Left renal cortex interstitium (tissue), 4 donors: ENCODE data around the gene ATP4B. TPM values are rescaled to one million over a fixed set of nuclear protein-coding genes. Genes with fewer than 3 reads are reported as not detected.

Experiments
- DNase-seq, 4 donors: peaks; one replicate each; pipeline ENCODE4 v3.0.0-alpha.2; 2013; ENCODE audit warnings: low read depth in 4 of 4, low spot score in 2 of 4, missing footprints in 1 of 4
- polyA plus RNA-seq, 4 donors: library from polyadenylated mRNA; unstranded; fragments of 120-200 nt; gene quantifications; one replicate each; pipeline ENCODE4 v1.2.1, GENCODE V29; 2013; ENCODE audit not compliant: insufficient read length in 4 of 4

The ATP4B gene
- polyA plus RNA-seq, 4 donors, result 0.36 to 0.82 (median 0.42) TPM

GRCh38 chr13:113643593-113643992 lies 14.4 kb downstream of the ATP4B start:
- DNase-seq, result no peak

- DNase-seq, result no peak
Observed at GRCh38 chr13:113642563-113642962, 15.4 kb downstream of the ATP4B start.

DNA sequence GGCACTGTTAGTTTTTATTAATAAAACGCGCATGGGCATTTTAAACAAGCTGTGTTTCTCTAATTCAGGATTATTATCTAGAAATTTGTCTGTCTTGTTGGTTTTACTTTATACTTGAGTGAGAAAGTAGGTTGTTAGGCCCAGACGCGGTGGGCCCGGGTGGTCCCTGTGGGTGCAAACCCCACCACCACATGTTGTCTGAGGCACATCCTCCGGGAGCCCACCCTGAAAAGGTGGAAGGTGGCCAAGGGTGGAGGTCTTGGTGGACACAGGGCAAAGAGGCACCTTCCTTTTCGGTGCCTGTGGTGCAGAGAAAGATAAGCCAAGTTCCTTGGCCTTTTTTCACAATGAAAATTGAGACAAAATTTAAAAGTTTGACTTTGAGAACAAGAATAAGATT lies 16.6 kb downstream of the ATP4B start:
- DNase-seq, result no peak

GRCh38 chr13:113639616-113640262 lies 18.3 kb downstream of the ATP4B start:
- DNase-seq, result no peak

DNA sequence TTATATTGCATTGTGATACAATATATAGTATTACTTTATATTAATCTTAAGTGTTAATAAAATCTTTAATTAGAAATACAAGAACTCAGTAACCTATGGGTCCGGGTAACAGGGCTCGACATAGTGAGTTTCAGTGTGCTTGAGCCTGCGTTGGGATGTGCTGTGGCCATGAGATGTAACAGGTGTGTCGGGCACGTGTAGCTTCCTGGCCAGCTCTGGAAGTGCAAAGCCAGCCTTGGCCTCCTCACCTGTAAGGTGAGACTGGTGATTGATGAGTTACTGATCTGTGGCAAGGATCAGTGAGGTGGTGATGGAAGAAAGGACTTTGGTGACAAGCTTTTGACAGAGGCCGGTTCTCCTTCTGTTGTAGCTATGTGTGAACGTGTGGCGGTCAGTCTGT lies 19.2 kb downstream of the ATP4B start:
- DNase-seq, result no peak

DNA sequence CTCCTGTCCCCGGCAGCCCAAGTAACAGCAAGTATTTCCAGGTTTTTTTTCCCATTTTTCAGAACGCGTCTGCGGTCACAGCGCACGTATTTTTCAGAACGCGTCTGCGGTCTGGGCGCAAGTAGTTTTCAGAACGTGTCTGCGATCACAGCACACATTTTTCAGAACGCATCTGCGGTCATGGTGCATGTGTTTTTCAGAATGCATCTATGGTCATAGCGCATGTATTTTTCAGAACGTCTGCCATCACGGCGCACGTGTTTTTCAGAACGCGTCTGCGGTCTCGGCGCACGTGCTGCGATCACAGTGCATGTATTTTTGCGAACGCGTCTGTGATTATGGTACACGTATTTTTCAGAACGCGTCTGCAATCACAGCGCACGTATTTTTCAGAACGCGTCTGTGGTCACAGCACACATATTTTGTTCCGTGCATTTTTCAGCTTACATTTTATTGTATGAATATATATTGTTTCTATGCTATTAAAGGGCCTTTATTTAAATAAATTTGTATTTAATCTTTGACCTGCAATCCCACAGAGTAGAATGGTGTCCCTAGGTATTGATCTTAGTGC lies 19.7 kb downstream of the ATP4B start:
- no peak for DNase-seq

- no peak for DNase-seq
Observed at GRCh38 chr13:113637262-113638160, 20.5 kb downstream of the ATP4B start.

DNA sequence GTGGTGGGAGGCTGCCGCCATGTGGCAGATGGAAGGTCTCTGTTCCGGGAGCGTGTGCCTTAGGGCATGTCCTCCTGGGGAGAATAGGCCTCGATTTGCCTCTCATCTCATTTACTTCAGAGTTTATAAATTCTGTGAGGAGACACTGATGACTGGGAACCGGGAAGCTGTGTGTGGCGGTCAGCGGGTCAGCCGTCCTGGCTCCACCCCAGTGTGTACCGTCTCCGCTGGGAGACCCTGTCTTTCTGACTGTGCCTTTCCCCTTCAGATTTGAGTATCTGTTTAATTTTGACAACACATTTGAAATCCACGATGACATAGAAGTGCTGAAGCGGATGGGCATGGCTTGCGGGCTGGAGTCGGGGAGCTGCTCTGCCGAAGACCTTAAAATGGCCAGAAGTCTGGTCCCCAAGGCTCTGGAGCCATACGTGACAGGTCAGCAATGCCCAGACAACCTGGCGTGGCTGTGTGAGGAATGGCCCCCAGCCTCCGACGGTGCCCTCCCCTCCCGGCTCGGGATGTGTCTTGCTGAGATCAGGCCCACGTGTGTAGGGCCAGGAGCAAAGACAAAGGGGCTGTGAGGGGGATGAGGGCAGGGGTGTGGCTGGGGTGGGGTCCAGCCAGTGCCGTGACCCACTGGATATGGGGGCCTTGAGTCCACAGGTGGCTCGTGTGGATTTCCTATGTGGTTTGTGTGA lies 21.6 kb downstream of the ATP4B start:
- DNase-seq, result no peak

DNA sequence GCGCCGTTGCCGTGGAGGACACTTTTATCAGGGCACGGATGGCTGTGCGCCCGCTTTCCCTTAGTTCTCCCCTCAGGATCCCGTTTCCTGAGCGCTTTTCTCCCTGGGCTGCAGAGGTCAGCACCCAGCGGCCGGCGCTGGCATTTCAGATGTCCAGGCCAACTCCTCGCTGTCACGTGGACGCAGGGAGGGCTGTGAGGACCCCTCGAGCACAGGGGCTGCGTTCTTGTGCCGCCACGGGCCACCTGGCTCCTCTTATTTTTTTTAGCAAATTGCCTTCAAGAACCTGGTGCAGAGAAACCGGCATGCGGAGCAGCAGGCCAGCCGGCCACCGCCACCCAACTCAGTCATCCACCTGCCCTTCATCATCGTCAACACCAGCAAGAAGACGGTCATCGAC lies 22.3 kb downstream of the ATP4B start:
- no peak for DNase-seq

DNA sequence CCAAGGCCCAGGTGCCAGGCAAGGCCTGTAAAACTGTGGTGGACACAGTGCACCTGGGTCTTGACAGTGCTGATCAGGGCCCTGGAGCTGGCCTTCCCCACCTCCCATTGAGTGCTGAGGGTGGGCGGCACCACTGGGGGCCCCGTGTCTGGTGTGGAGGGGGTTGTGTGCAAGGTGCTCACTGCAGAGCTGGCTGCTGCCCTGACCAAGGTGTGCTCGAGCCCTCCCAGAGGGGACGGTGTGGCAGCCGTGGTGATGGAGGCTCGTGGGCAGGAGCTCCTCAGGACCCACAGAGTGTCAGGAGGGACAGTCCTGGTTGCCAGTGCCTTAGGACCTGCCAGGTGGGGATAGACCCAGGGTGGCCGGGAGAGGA lies 23.0 kb downstream of the ATP4B start:
- no peak for DNase-seq

GRCh38 chr13:113634279-113635047 lies 23.5 kb downstream of the ATP4B start:
- no peak for DNase-seq

- DNase-seq, result no peak
Observed at GRCh38 chr13:113633485-113633873, 24.5 kb downstream of the ATP4B start.

- DNase-seq, result no peak
Observed at GRCh38 chr13:113632706-113633484, 25.1 kb downstream of the ATP4B start.

GRCh38 chr13:113631341-113632095 lies 26.5 kb downstream of the ATP4B start:
- DNase-seq, result no peak

DNA sequence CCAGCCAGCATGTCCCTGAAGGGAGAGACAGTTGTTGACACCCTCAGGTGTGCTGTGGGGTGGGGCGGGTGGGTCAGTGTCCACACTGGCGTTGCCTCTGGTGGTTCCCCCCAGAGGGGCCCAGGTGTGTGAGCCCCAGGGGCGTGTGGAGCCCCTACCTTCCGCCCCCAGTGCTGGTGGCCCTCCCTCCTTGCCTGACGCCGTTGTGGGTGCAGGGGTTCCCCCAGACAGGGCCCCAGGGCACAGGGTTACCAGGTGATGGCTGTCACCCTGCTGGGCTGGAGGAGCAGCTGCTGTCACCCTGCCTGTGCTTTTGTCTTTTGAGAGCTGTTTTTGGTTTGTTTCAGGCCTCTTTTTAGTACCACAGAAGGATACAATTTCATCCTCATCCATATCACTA lies 27.2 kb downstream of the ATP4B start:
- no peak for DNase-seq

DNA sequence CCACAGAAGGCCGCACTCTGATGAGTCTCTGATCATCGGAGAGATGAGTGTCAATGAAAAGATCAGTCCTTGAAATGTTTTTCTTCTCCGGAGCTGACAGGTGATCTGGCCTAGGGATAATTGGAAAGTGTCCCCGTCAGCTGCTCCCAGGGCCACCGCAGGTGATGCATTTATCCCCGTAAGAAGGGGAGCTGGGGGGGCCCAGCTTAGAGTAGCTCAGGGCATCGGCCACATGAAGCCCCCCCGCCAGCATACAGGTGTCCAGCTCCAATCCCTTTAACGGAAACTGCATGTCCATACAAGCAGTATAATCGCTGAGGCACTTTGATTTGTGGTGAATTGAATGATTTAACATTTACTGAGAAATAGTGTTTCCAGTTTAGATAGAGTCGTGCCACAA lies 27.7 kb downstream of the ATP4B start:
- DNase-seq, result no peak

DNA sequence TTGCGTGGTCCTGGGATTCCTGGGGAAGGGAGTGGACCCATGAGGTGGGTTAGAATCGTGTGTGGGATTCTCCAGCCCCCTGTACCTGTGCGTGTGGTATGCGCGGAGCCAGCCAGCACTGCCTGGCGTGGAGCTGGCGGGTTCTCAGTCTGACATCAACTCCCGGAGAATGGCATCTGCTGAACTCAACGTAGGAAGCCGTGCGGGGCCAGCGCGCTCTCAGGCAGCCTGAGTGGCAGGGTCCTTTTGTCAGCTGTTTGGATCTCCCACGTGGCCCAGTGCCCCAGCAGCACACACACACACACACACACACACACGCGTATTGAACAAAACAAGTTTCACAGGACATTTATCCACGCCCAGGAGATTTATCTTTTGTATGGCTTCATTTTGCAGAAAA lies 28.1 kb downstream of the ATP4B start:
- no peak for DNase-seq

- DNase-seq, result no peak
Observed at GRCh38 chr13:113628291-113629270, 29.4 kb downstream of the ATP4B start.
